Muscle of leg (tissue), 11 donors: ENCODE data around the gene HOXA3. TPM values are rescaled to one million over a fixed set of nuclear protein-coding genes. Genes with fewer than 3 reads are reported as not detected.

ENCODE experiments used
- DNase-seq: peaks from one replicate; pipeline ENCODE4 v3.0.0; 2013
- H3K27ac ChIP-seq: one replicate; pipeline ENCODE4 v1.5.1; 2013; ENCODE audit warnings: mild to moderate bottlenecking, low read length, control low read depth
- H3K27me3 ChIP-seq: one replicate; pipeline ENCODE4 v1.6.1; 2013; ENCODE audit warnings: low read length; ENCODE audit not compliant: control insufficient read depth, insufficient read depth
- H3K36me3 ChIP-seq: one replicate; pipeline ENCODE4 v1.6.1; 2013; ENCODE audit warnings: low read length; ENCODE audit not compliant: control insufficient read depth, insufficient read depth
- H3K4me1 ChIP-seq: one replicate; pipeline ENCODE4 v1.6.1; 2013; ENCODE audit warnings: low read length; ENCODE audit not compliant: control insufficient read depth, insufficient read depth
- H3K4me3 ChIP-seq: one replicate; pipeline ENCODE4 v1.5.1; 2013; ENCODE audit warnings: low read length, control low read depth
- H3K9me3 ChIP-seq: replicated peaks from 2 replicates; pipeline ENCODE4 v1.6.1; 2013; ENCODE audit warnings: low read depth, low read length; ENCODE audit not compliant: control insufficient read depth
- WGBS: methylation state at CpG from one replicate; pipeline ENCODE4 v1.1.5; 2013; ENCODE audit warnings: missing lambda C conversion rate; ENCODE audit not compliant: insufficient coverage; 5-methylcytosine and 5-hydroxymethylcytosine counted together
- polyA plus RNA-seq, 8 donors: library from polyadenylated mRNA; unstranded; fragments of 120-200 nt; gene quantifications; one replicate each; pipeline versions ENCODE4 v1.2.1 to v1.2.3, GENCODE V29; 2013; ENCODE audit warnings: inconsistent platforms in 1 of 8, low replicate concordance in 1 of 8; ENCODE audit not compliant: insufficient read length in 8 of 8, insufficient read depth in 1 of 8
- total RNA-seq: library from RNA; stranded (reverse); fragments of 120-200 nt; gene quantifications from one replicate; pipeline ENCODE4 v1.2.4, GENCODE V29; 2013

HOXA3 gene
- total and polyA plus RNA-seq, 9 donors, result 4.7 to 12.5 (median 9.3) TPM

- DNase-seq, result peak; percentile 70
- H3K4me1 ChIP-seq, result peaks cover 65% of the 10 kb centered on the region
Measured at GRCh38 chr7:27171637-27172314, 19.4 kb upstream of the HOXA3 start.

GRCh38 chr7:27171325-27171636 lies 18.9 kb upstream of the HOXA3 start:
- 5% methylated on average over 6 of the region's 8 CpGs for WGBS
- Histone ChIP-seq H3K9me3 (no peaks in the 10 kb centered on the region), H3K36me3 (peaks cover 15% of the 10 kb centered on the region), H3K27me3 (peaks cover 78% of the 10 kb centered on the region), H3K27ac (peak overlapping the region; percentile 98), H3K4me1 (peaks cover 66% of the 10 kb centered on the region), H3K4me3 (peak overlapping the region; percentile 72)
- DNase-seq, result no peak

More at GRCh38 chr7:27171637-27172314, 19.4 kb upstream of the HOXA3 start:
- Histone ChIP-seq H3K36me3 (peaks cover 15% of the 10 kb centered on the region), H3K9me3 (no peaks in the 10 kb centered on the region), H3K27ac (peak overlapping the region; percentile 98), H3K27me3 (peaks cover 76% of the 10 kb centered on the region), H3K4me3 (peak overlapping the region; percentile 72)
- 4% methylated on average over 25 of the region's 30 CpGs for WGBS

DNA sequence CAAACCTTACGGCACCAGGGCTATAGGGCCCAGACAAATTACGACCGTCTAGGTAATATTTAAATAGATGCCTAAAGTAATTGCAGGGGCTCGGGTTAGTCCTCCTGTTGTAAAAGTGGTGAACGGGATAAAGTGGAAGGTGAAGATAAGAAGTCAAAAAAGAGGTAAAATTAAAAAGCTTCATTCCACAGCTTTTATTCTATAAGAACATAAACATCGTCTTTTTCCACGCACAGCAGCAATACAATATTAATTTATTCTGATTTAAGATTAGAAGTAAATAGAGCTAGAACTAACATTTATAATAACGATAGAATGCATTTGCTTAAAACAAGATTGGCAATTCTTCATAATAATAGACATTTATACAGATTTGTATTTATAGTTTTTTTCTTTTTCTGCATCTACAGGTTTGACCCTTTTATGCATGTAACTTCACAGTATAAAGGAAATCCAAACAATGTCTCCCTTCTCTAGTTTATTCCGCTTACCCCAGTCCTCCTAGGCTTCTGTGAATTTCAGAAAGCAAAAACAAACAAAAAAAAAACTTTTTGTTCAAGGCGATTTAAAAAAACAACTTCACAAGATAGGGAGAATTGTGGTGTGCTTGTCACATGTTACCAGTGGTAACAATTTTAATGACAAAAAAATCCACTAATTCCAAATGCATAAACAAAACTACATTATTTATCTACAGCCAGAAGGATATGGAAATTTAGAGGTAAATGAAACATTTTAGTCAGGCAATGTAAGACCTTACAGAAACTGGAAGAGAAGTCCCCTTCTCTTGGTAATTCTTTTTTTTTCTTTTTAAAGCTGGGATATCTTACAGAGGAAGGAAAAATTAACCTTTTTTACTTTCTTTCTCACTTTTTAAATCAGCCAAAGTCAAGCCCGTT lies 18.3 kb upstream of the HOXA3 start:
- Histone ChIP-seq H3K9me3 (no peaks in the 10 kb centered on the region), H3K4me3 (peak overlapping the region; percentile 72), H3K4me1 (peaks cover 66% of the 10 kb centered on the region), H3K36me3 (peaks cover 15% of the 10 kb centered on the region), H3K27ac (peak overlapping the region; percentile 98), H3K27me3 (peaks cover 78% of the 10 kb centered on the region)
- DNase-seq, result no peak
- no CpG with 5 or more reads among the region's 11 CpGs for WGBS

DNA sequence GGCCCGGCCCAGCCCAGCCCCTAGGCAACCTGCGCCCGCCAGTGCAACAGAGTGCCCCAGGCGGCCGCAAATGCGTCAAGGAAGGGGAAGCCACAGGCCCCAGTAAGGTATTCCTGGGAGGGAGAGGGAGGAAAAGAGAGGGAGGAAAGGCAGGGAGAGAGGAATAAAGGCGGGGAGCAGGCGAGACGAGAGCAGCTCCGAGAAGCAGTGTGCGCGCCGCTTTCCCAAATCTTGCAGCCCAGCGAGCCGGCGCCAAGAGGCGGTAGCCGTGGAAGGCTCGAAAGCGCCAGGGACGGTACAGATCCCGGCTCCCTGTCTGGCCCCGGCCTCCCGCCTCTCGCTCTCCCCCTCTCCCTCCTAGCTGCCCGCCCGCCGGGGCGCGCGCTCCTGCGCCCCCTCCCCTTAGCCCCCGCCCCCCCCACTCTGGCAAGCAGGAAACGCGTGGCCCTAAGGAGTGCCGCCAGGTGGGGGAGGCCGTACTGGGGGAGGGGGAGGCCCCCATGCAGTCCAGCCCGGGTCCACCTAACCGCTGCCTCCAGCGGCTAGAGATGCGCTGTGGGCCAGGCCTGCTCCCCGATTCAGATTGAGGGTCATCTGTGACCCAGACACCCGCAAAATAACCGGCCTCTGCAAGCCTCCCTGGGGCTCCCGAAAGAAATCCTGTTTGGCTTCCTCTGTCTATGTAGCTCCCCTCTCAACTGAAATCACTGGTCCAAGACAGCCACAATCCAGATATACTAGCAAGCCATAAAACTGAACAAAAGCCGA lies 17.5 kb upstream of the HOXA3 start:
- Histone ChIP-seq H3K9me3 (no peaks in the 10 kb centered on the region), H3K36me3 (peaks cover 15% of the 10 kb centered on the region), H3K4me3 (peak overlapping the region; percentile 72), H3K4me1 (peaks cover 60% of the 10 kb centered on the region), H3K27ac (peak overlapping the region; percentile 98), H3K27me3 (peaks cover 73% of the 10 kb centered on the region)
- WGBS, result under 1% methylated on average over 24 of the region's 46 CpGs
- DNase-seq, result peak; percentile 71

- peak; percentile 91 for DNase-seq
- H3K9me3 ChIP-seq, result no peaks in the 10 kb centered on the region
- H3K4me3 ChIP-seq, result peak overlapping the region; percentile 72
- peaks cover 59% of the 10 kb centered on the region for H3K4me1 ChIP-seq
- peaks cover 75% of the 10 kb centered on the region for H3K27me3 ChIP-seq
- WGBS, result 3% methylated on average over 20 of the region's 25 CpGs
- H3K27ac ChIP-seq, result peak overlapping the region; percentile 98
- peaks cover 15% of the 10 kb centered on the region for H3K36me3 ChIP-seq
Measured at GRCh38 chr7:27168265-27168947, 16.0 kb upstream of the HOXA3 start.

DNA sequence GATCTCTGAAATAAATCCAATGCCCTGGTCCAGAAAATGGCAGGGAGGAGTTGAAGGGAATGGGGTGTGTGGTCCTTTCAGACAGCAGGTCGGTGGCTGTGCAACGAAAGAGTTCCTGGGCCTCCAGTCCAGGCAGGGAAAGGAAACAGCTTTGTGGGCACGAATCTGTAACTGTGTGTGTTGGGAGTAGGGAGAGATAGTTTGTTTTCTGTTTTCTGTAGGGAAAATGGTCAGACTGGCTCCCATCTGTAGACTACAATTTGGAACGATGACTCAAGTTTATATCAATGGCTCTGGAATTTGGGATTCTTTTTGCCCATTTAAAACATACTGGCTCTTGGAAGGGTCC lies 15.5 kb upstream of the HOXA3 start:
- Histone ChIP-seq H3K27me3 (peaks cover 74% of the 10 kb centered on the region), H3K4me3 (peak overlapping the region; percentile 72), H3K27ac (peak overlapping the region; percentile 98), H3K36me3 (peaks cover 18% of the 10 kb centered on the region), H3K4me1 (peaks cover 59% of the 10 kb centered on the region), H3K9me3 (no peaks in the 10 kb centered on the region)
- WGBS, result 21% methylated on average over 2 of the region's 4 CpGs
- peak; percentile 59 for DNase-seq

- Histone ChIP-seq H3K36me3 (peaks cover 18% of the 10 kb centered on the region), H3K4me3 (peak overlapping the region; percentile 72), H3K9me3 (no peaks in the 10 kb centered on the region), H3K27me3 (peaks cover 65% of the 10 kb centered on the region), H3K27ac (peak overlapping the region; percentile 98), H3K4me1 (peaks cover 55% of the 10 kb centered on the region)
- peak; percentile 72 for DNase-seq
- 8% methylated on average over 33 of the region's 50 CpGs for WGBS
Measured at GRCh38 chr7:27166531-27167505, 14.4 kb upstream of the HOXA3 start.

GRCh38 chr7:27165996-27166530 lies 13.7 kb upstream of the HOXA3 start:
- H3K36me3 ChIP-seq, result peaks cover 13% of the 10 kb centered on the region
- H3K4me3 ChIP-seq, result peak overlapping the region; percentile 72
- H3K4me1 ChIP-seq, result peaks cover 57% of the 10 kb centered on the region
- H3K27ac ChIP-seq, result peak overlapping the region; percentile 98
- H3K27me3 ChIP-seq, result peaks cover 60% of the 10 kb centered on the region
- H3K9me3 ChIP-seq, result no peaks in the 10 kb centered on the region
- peak; percentile 86 for DNase-seq
- 3% methylated on average over 46 of the region's 46 CpGs for WGBS
